Measurements from ENCODE around the gene SH3BP4.

DNA sequence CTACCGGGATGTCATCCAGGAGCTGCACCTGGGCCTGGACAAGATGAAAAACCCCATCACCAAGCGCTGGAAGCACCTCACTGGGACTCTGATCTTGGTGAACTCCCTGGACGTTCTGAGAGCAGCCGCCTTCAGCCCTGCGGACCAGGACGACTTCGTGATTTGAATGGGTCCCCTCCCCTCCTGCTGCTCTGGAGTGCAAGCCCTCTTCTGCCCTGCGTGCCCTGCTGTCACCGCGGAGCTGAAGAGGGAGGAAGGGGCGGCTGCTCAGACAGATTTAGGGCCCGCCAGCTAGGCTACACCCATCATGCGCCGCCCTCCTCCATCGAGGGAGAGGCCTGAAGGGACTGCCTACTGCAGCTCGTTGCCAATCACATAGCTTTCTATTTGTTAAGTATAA lies 101.8 kb downstream of the SH3BP4 start:
- TF ChIP-seq POLR2A (IDR thresholded peaks at IDR 0.05), result no peak
- no peak for TF ChIP-seq CTCF (IDR thresholded peaks at IDR 0.05)

Measured in uterus (tissue), 2 donors.